Measurements from ENCODE around the gene MAP1LC3B2. TPM values are rescaled to one million over a fixed set of nuclear protein-coding genes. Genes with fewer than 3 reads are reported as not detected.

Gene MAP1LC3B2
- total RNA-seq, 1 donor from 2014 or later = 5.8 TPM

- Histone ChIP-seq H4K20me1 (ENCODE audit: insufficient read depth, low read length) (no peaks in the 10 kb centered on the region), H3K27me3 (ENCODE audit: insufficient read depth, low read length) (no peaks in the 10 kb centered on the region), H3K4me2 (ENCODE audit: low read length) (no peak overlapping the region), H3K4me3 (ENCODE audit: insufficient read depth, low read depth, low read length) (no peak overlapping the region), H2AFZ (ENCODE audit: low read depth, low read length) (no peak overlapping the region), H3K9me3 (ENCODE audit: insufficient read depth, low read depth, low read length) (no peaks in the 10 kb centered on the region), H3K27ac (ENCODE audit: low read depth, low read length) (no peak overlapping the region), H3K9ac (ENCODE audit: low read length) (no peak overlapping the region), H3K36me3 (ENCODE audit: insufficient read depth, low read length) (no peaks in the 10 kb centered on the region), H3K79me2 (ENCODE audit: insufficient read depth, low read length) (no peaks in the 10 kb centered on the region), H3K4me1 (ENCODE audit: insufficient read depth, low read length) (no peaks in the 10 kb centered on the region)
- H3K36me3 Mint-ChIP-seq (ENCODE audit: low read depth, unreplicated experiment) = no peaks in the 10 kb centered on the region
- no peak overlapping the region for H3K27ac Mint-ChIP-seq (ENCODE audit: unreplicated experiment)
- no peak for FAIRE-seq
- DNase-seq (ENCODE audit: low read depth) = no peak
- H3K4me3 Mint-ChIP-seq (ENCODE audit: unreplicated experiment) = no peak overlapping the region
- H3K27me3 Mint-ChIP-seq (ENCODE audit: low read depth, unreplicated experiment) = no peaks in the 10 kb centered on the region
- H3K4me1 Mint-ChIP-seq (ENCODE audit: low read depth, unreplicated experiment) = no peaks in the 10 kb centered on the region
- TF ChIP-seq CTCF (IDR thresholded peaks at IDR 0.05; ENCODE audit: insufficient read depth, low read depth, low read length) (no peak), EZH2 (IDR thresholded peaks at IDR 0.05; ENCODE audit: insufficient read depth, low read length) (no peak)
- peaks cover 2% of the 10 kb centered on the region for H3K9me3 Mint-ChIP-seq (ENCODE audit: unreplicated experiment)
Measured at GRCh38 chr12:116577154-116577561, 18.0 kb downstream of the MAP1LC3B2 start.

- no peak overlapping the region for H3K4me3 Mint-ChIP-seq (ENCODE audit: unreplicated experiment)
Measured at GRCh38 chr12:116578051-116578450, 18.9 kb downstream of the MAP1LC3B2 start.

More at GRCh38 chr12:116578051-116578450, 18.9 kb downstream of the MAP1LC3B2 start:
- no peaks in the 10 kb centered on the region for H3K9me3 ChIP-seq (ENCODE audit: insufficient read depth, low read depth, low read length)
- H3K79me2 ChIP-seq (ENCODE audit: insufficient read depth, low read length) = no peaks in the 10 kb centered on the region
- H2AFZ ChIP-seq (ENCODE audit: low read depth, low read length) = no peak overlapping the region
- H3K9ac ChIP-seq (ENCODE audit: low read length) = no peak overlapping the region
- peaks cover 3% of the 10 kb centered on the region for H3K4me1 Mint-ChIP-seq (ENCODE audit: low read depth, unreplicated experiment)
- no peak overlapping the region for H3K27ac ChIP-seq (ENCODE audit: low read depth, low read length)
- H4K20me1 ChIP-seq (ENCODE audit: insufficient read depth, low read length) = no peaks in the 10 kb centered on the region
- H3K27me3 Mint-ChIP-seq (ENCODE audit: low read depth, unreplicated experiment) = no peaks in the 10 kb centered on the region
- no peaks in the 10 kb centered on the region for H3K27me3 ChIP-seq (ENCODE audit: insufficient read depth, low read length)
- H3K4me1 ChIP-seq (ENCODE audit: insufficient read depth, low read length) = no peaks in the 10 kb centered on the region
- no peak for DNase-seq (ENCODE audit: low read depth)
- H3K4me2 ChIP-seq (ENCODE audit: low read length) = no peak overlapping the region
- peaks cover 2% of the 10 kb centered on the region for H3K9me3 Mint-ChIP-seq (ENCODE audit: unreplicated experiment)
- H3K27ac Mint-ChIP-seq (ENCODE audit: unreplicated experiment) = no peak overlapping the region
- no peak overlapping the region for H3K4me3 ChIP-seq (ENCODE audit: insufficient read depth, low read depth, low read length)
- FAIRE-seq = no peak
- TF ChIP-seq CTCF (IDR thresholded peaks at IDR 0.05; ENCODE audit: insufficient read depth, low read depth, low read length) (no peak), EZH2 (IDR thresholded peaks at IDR 0.05; ENCODE audit: insufficient read depth, low read length) (no peak)
- H3K36me3 Mint-ChIP-seq (ENCODE audit: low read depth, unreplicated experiment) = no peaks in the 10 kb centered on the region
- no peaks in the 10 kb centered on the region for H3K36me3 ChIP-seq (ENCODE audit: insufficient read depth, low read length)
